NT2/D1 (cell line): ENCODE measurements around the gene TMEM54.

ENCODE experiments used
- DNase-seq: peaks from one replicate; pipeline ENCODE4 v3.0.0-alpha.2; 2011; ENCODE audit warnings: low read depth, low spot score
- H3K27me3 ChIP-seq: 2 replicates; pipeline ENCODE4 v1.6.0; 2011; ENCODE audit warnings: mild to moderate bottlenecking; ENCODE audit not compliant: insufficient read length, insufficient read depth
- H3K36me3 ChIP-seq: 2 replicates; pipeline ENCODE4 v1.6.1; 2011; ENCODE audit warnings: mild to moderate bottlenecking, low read length, mixed read lengths; ENCODE audit not compliant: insufficient read depth, insufficient read length
- H3K4me1 ChIP-seq: 2 replicates; pipeline ENCODE4 v1.5.1; 2011; ENCODE audit not compliant: insufficient read depth, insufficient read length
- H3K4me3 ChIP-seq: 2 replicates; pipeline ENCODE4 v1.5.1; 2011; ENCODE audit warnings: low read depth; ENCODE audit not compliant: insufficient read length
- H3K9ac ChIP-seq: 2 replicates; pipeline ENCODE4 v1.6.0; 2011; ENCODE audit warnings: low read depth; ENCODE audit not compliant: insufficient read length
- H3K9me3 ChIP-seq: 2 replicates; pipeline ENCODE4 v1.5.1; 2011; ENCODE audit warnings: mild to moderate bottlenecking, low read length; ENCODE audit not compliant: insufficient read depth
- SUZ12 ChIP-seq: IDR thresholded peaks from 2 replicates; pipeline ENCODE4 v1.6.1; 2011; ENCODE audit not compliant: insufficient read length, insufficient read depth; ENCODE audit errors: extremely low read depth
- YY1 ChIP-seq: IDR thresholded peaks from 2 replicates; pipeline ENCODE4 v1.6.1; 2011; ENCODE audit not compliant: insufficient read length, insufficient read depth
- ZNF274 ChIP-seq: IDR thresholded peaks from 2 replicates; pipeline ENCODE4 v1.6.1; 2011; ENCODE audit warnings: mild to moderate bottlenecking, low read depth, low read length

TMEM54 gene

DNA sequence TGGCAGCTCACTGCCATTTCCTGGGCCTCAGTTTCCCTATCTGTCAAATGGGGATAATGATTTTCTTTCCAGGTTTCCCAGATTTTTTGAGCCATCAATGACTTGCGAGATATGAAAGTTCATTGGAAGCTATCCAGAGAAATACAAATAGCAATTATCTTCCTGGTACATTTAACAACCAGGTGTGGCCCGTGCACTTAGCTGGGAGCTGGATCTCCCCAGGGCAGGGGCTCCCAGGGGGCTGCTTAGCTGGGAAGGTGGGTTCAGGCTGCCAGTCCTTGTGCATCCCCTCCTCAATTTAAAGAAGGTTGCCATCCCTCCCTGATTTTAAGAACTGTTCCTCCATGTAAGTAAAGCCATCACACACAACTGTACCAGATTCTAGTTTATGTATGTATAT lies 3.6 kb upstream of the TMEM54 start:
- Histone ChIP-seq H3K27me3 (peaks cover 19% of the 10 kb centered on the region), H3K4me3 (no peak overlapping the region), H3K36me3 (no peaks in the 10 kb centered on the region), H3K9ac (no peak overlapping the region), H3K9me3 (no peaks in the 10 kb centered on the region), H3K4me1 (no peaks in the 10 kb centered on the region)
- DNase-seq, result no peak
- TF ChIP-seq YY1 (no peak), SUZ12 (no peak), ZNF274 (no peak)

DNA sequence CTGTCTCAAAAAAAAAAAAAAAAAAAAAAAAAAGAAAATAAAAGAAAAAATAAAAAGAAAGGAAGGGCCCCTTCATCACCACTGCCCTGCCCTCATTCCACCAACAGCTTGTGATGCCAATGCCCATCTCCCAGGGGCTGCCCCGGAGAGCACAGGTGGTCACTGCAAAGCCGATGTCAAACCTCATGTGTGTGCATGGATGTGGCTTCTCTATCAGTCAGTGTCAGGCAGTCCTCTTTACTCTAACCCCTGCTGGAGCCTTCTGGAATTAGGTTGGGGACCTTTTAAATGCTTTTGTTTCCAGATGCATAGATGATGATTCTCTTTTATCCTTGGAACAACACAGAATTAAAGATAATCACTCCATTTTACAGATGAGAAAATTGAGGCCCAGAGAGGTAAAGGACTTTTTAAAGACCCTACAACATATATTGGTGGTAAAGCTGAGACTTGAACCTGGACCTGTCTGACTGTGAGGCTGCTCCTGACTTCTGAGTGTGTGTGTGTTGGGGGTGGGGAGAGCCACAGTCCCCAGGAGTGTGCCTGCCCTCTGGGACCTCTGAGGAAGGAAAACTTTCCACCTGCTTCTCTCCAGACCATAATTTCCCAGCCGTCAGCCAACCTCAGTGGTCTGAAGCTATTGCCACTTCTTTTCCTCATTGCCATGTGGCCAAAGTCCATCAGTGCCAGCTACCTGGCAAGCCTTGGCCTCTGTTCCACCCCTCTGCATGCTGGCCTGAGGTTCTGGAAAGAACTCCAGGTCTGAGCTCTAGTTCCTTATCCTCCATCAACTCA lies 3.0 kb upstream of the TMEM54 start:
- H3K27me3 ChIP-seq, result peaks cover 21% of the 10 kb centered on the region
- no peak overlapping the region for H3K9ac ChIP-seq
- H3K4me1 ChIP-seq, result no peaks in the 10 kb centered on the region
- no peak overlapping the region for H3K4me3 ChIP-seq
- TF ChIP-seq ZNF274 (no peak), SUZ12 (no peak), YY1 (no peak)
- no peaks in the 10 kb centered on the region for H3K36me3 ChIP-seq
- H3K9me3 ChIP-seq, result no peaks in the 10 kb centered on the region
- DNase-seq, result no peak

GRCh38 chr1:32902535-32902920 lies 1.3 kb upstream of the TMEM54 start:
- no peak for DNase-seq
- Histone ChIP-seq H3K27me3 (peaks cover 21% of the 10 kb centered on the region), H3K4me1 (no peaks in the 10 kb centered on the region), H3K4me3 (no peak overlapping the region), H3K9me3 (no peaks in the 10 kb centered on the region), H3K36me3 (peaks cover 4% of the 10 kb centered on the region), H3K9ac (no peak overlapping the region)
- no peak for TF ChIP-seq SUZ12
- no peak for TF ChIP-seq ZNF274
- TF ChIP-seq YY1, result no peak

DNA sequence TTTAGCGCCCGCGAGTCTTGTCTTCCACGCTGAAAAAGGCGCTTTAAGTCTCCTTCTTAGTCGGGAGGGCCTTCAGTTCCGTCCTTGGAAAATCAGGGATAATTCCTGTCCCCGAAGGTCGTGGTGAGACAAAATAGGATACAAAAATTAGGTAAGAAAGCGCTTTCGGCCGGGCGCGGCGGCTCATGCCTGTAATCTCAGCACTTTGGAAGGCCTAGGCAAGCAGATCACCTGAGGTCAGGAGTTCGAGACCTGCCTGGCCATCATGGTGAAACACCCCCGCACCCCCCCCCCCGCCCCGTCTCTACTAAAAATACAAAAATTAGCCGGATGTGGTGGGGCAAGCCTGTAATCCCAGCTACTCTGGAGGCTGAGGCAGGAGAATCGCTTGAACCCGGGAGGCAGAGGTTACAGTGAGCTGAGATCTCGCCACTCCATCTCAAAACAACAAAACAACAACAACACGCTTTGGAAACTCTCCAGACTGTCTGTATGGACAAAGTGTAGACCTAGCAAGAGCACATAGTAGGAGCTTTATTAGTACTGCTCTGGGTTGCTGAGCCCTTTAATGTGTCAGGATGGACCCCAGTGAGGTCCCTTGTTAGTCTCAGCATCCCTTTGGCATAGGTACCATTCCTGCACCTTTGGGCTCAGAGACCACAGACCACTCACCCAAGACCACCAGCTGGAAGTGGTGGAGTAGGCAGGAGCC lies 790 bp upstream of the TMEM54 start:
- H3K4me3 ChIP-seq, result peak overlapping the region; percentile 39
- no peaks in the 10 kb centered on the region for H3K9me3 ChIP-seq
- H3K27me3 ChIP-seq, result peaks cover 21% of the 10 kb centered on the region
- peaks cover 4% of the 10 kb centered on the region for H3K36me3 ChIP-seq
- no peak for TF ChIP-seq ZNF274
- no peak for TF ChIP-seq YY1
- TF ChIP-seq SUZ12, result no peak
- no peaks in the 10 kb centered on the region for H3K4me1 ChIP-seq
- H3K9ac ChIP-seq, result peak overlapping the region; percentile 38
- DNase-seq, result no peak

DNA sequence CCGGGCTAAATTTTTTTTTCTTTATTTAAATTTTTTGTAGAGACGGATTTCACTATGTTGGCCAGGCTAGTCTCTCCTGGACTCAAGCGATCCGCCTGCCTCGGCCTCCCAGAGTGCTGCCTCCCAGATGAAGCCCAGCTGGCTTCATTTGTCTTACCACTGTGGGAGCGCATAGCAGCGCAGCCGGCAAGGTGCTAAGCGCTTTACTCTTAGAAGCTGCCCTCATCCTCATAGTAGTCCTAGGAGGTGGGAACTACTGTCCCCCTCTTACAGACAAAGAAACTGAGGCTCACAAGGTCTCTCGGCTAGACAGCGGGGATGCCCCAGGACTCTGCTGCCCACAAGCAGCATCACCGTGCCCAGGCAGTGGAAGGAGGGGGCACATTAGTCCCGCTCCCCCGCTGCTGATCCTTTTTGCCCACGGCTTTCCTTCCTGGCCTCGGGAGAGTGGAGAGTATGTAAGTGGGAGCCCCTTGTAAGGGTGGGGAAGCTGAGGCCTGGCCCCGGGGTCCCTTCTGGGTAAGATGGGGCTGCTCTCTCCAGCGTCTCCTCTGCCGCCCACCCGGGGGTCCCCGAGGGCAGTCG lies 726 bp downstream of the TMEM54 start:
- H3K9ac ChIP-seq, result peak overlapping the region; percentile 80
- no peak for DNase-seq
- TF ChIP-seq SUZ12 (no peak), YY1 (no peak), ZNF274 (no peak)
- H3K9me3 ChIP-seq, result no peaks in the 10 kb centered on the region
- H3K4me3 ChIP-seq, result peak overlapping the region; percentile 56
- peaks cover 21% of the 10 kb centered on the region for H3K27me3 ChIP-seq
- no peaks in the 10 kb centered on the region for H3K4me1 ChIP-seq
- peaks cover 15% of the 10 kb centered on the region for H3K36me3 ChIP-seq

DNA sequence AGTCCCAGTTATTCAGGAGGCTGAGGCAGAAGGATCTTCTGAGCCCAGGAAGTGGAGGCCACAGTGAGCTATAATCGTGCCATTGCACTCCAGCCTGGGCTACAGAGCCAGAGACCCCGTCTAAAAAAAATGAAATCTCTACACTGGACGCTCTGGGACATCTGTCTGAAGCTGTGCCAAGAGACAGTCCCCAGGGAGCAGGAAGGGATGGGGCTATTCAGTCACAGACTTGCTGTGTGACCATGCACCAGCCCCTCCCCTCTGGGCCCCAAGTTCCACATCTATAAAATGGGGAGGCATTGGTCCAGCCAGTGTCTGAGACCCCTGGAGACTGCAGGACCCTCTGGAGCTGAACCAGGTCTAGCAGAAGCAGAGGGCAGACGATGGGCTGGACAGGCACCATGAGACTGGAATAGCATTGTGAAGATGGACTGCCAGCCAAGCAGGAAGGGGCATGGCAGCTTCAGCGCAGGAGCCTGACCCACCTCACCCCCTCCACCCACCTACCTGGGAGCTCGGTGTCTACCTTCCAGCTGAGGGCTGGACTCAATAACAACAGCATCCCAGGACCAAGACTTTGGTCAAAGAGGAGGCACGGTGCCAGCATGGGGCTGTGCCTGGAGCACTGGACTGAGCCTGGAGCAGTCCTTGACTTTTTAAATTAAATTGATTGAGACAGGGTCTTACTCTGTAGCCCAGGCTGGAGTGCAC lies 1.4 kb downstream of the TMEM54 start:
- no peak for DNase-seq

GRCh38 chr1:32898958-32899357 lies 2.2 kb downstream of the TMEM54 start:
- no peaks in the 10 kb centered on the region for H3K9me3 ChIP-seq
- no peak overlapping the region for H3K9ac ChIP-seq
- peaks cover 21% of the 10 kb centered on the region for H3K36me3 ChIP-seq
- no peak overlapping the region for H3K4me3 ChIP-seq
- peaks cover 21% of the 10 kb centered on the region for H3K27me3 ChIP-seq
- DNase-seq, result no peak
- TF ChIP-seq SUZ12 (no peak), YY1 (no peak), ZNF274 (no peak)
- H3K4me1 ChIP-seq, result peaks cover 5% of the 10 kb centered on the region

More for the DNA sequence above, 1.4 kb downstream of the TMEM54 start:
- Histone ChIP-seq H3K4me1 (peaks cover 2% of the 10 kb centered on the region), H3K4me3 (no peak overlapping the region), H3K9ac (no peak overlapping the region), H3K36me3 (peaks cover 20% of the 10 kb centered on the region), H3K9me3 (no peaks in the 10 kb centered on the region), H3K27me3 (peaks cover 21% of the 10 kb centered on the region)
- no peak for TF ChIP-seq SUZ12
